HCT116 (cell line): ENCODE measurements around the gene CUBN. TPM values are rescaled to one million over a fixed set of nuclear protein-coding genes. Genes with fewer than 3 reads are reported as not detected.

ENCODE experiments used
- ATAC-seq: fragments of 200-7000 bp; cut with Tn5 transposase; 2 replicates; pipeline ENCODE4 v1.9.1; 2020; ENCODE audit warnings: mild to moderate bottlenecking, moderate library complexity
- BruUV-seq: library from RNA; stranded (reverse); fragments of 400-500 nt; replicated peaks from 2 replicates; lab custom pipeline; 2021; lab: Mats Ljungman, UMichigan
- CTCF ChIA-PET: fragments of 300-600 bp; sonication (Branson Sonifier 250); formaldehyde crosslinking; loops from one replicate; lab custom pipeline; 2021; ENCODE audit warnings: antibody characterized with exemption; lab: Charles Lee
- POLR2A ChIA-PET: fragments of 300-600, 350-600 bp; sonication (Branson Sonifier 250); formaldehyde crosslinking; loops from one replicate; lab custom pipeline; 2021; ENCODE audit warnings: antibody characterized with exemption; lab: Charles Lee
- RAD21 ChIA-PET, 2 experiments: fragments of 300-600 bp; sonication (Branson Sonifier 250); formaldehyde crosslinking; loops; one replicate each; lab custom pipeline; 2023; ENCODE audit warnings: low total read pairs in 2 of 2; ENCODE audit not compliant: uncharacterized antibody in 2 of 2, unreplicated experiment in 2 of 2, low non-redundant PET in 1 of 2; lab: Charles Lee
- DNase-seq: peaks from one replicate; pipeline ENCODE4 v3.0.0-alpha.2; 2010; ENCODE audit warnings: low read depth, low spot score
- H2AFZ ChIP-seq: fragments of 200-600 bp; shearing (Covaris generic), sonication (generic); 2 replicates; pipeline ENCODE4 v1.6.1; 2017; ENCODE audit warnings: low read depth, mixed run types, mixed read lengths, antibody characterized with exemption, low read length; ENCODE audit not compliant: poor library complexity, severe bottlenecking
- H3K27ac ChIP-seq: 2 replicates; pipeline ENCODE4 v1.5.1; 2012; ENCODE audit warnings: low read depth, low read length
- H3K27me3 ChIP-seq: fragments of 200-600 bp; sonication (generic); 2 replicates; pipeline ENCODE4 v1.6.1; 2016; ENCODE audit warnings: mixed run types, low read length, mixed read lengths; ENCODE audit not compliant: insufficient read depth
- H3K36me3 ChIP-seq, 2 experiments: fragments of 200-500 bp in 1 of 2; fragments of 200-600 bp in 1 of 2; sonication (Bioruptor generic) in 1 of 2; sonication (generic) in 1 of 2; 2 replicates each; pipeline versions ENCODE4 v1.5.1 to v1.6.1; 2014 to 2016; ENCODE audit warnings: low read length in 2 of 2, inconsistent platforms in 1 of 2, mixed read lengths in 1 of 2, mixed run types in 1 of 2; ENCODE audit not compliant: insufficient read depth in 2 of 2, control insufficient read depth in 1 of 2
- H3K4me1 ChIP-seq, 2 experiments: fragments of 200-600 bp in 1 of 2; sonication (generic) in 1 of 2; 2 replicates each; pipeline versions ENCODE4 v1.5.1 to v1.6.1; 2012 to 2017; ENCODE audit warnings: low read length in 2 of 2, inconsistent platforms in 1 of 2, mild to moderate bottlenecking in 1 of 2, mixed read lengths in 1 of 2, mixed run types in 1 of 2, moderate library complexity in 1 of 2; ENCODE audit not compliant: insufficient read depth in 2 of 2, control insufficient read depth in 1 of 2
- H3K4me2 ChIP-seq: fragments of 200-600 bp; sonication (generic); 2 replicates; pipeline ENCODE4 v1.6.1; 2017; ENCODE audit warnings: mixed run types, low read length, mixed read lengths
- H3K4me3 ChIP-seq, 2 experiments: fragments of 200-600 bp in 1 of 2; sonication (generic) in 1 of 2; replicated peaks in 1 of 2; 2 replicates each; pipeline ENCODE4 v1.5.1; 2011 to 2016; ENCODE audit warnings: low read length in 2 of 2, control low read depth in 1 of 2, low read depth in 1 of 2, mild to moderate bottlenecking in 1 of 2, mixed read lengths in 1 of 2, mixed run types in 1 of 2
- H3K79me2 ChIP-seq: fragments of 200-600 bp; sonication (generic); 2 replicates; pipeline ENCODE4 v1.6.1; 2017; ENCODE audit warnings: mild to moderate bottlenecking, mixed run types, low read length, moderate library complexity, mixed read lengths; ENCODE audit not compliant: insufficient read depth
- H3K9ac ChIP-seq: fragments of 200-600 bp; sonication (generic); 2 replicates; pipeline ENCODE4 v1.6.1; 2016; ENCODE audit warnings: low read length, mixed read lengths
- H3K9me2 ChIP-seq: fragments of 200-600 bp; sonication (generic), shearing (Covaris generic); 2 replicates; pipeline ENCODE4 v1.6.1; 2017; ENCODE audit warnings: mixed run types, mild to moderate bottlenecking, moderate library complexity; ENCODE audit not compliant: insufficient read depth
- H3K9me3 ChIP-seq, 2 experiments: fragments of 200-500 bp in 1 of 2; fragments of 200-600 bp in 1 of 2; sonication (Bioruptor generic) in 1 of 2; sonication (generic) in 1 of 2; 2 replicates each; pipeline ENCODE4 v1.6.1; 2014 to 2017; ENCODE audit warnings: low read length in 2 of 2, mixed read lengths in 2 of 2, inconsistent platforms in 1 of 2, low read depth in 1 of 2, mild to moderate bottlenecking in 1 of 2, mixed run types in 1 of 2, moderate library complexity in 1 of 2; ENCODE audit not compliant: control insufficient read depth in 1 of 2, insufficient read depth in 1 of 2
- H4K20me1 ChIP-seq: fragments of 200-600 bp; sonication (generic), shearing (Covaris generic); 2 replicates; pipeline ENCODE4 v1.6.1; 2017; ENCODE audit warnings: mixed run types, mild to moderate bottlenecking, moderate library complexity; ENCODE audit not compliant: insufficient read depth
- ATF3 ChIP-seq: IDR thresholded peaks from 2 replicates; pipeline ENCODE4 v1.6.1; 2012
- CBX3 ChIP-seq: IDR thresholded peaks from 2 replicates; pipeline ENCODE4 v1.6.1; 2012; ENCODE audit warnings: low read depth
- EGR1 ChIP-seq: IDR thresholded peaks from 2 replicates; pipeline ENCODE4 v1.6.1; 2012; ENCODE audit warnings: low read depth
- EZH2phosphoT487 ChIP-seq: fragments of 200-600 bp; IDR thresholded peaks from 2 replicates; pipeline ENCODE4 v1.6.1; 2018; ENCODE audit warnings: antibody characterized with exemption, borderline replicate concordance
- FOSL1 ChIP-seq: IDR thresholded peaks from 2 replicates; pipeline ENCODE4 v1.6.1; 2012; ENCODE audit warnings: low read depth
- POLR2A ChIP-seq: IDR thresholded peaks from 2 replicates; pipeline ENCODE4 v1.7.0; 2011; ENCODE audit warnings: borderline replicate concordance; ENCODE audit not compliant: insufficient read depth, insufficient read length; ENCODE audit errors: extremely low read depth
- POLR2AphosphoS5 ChIP-seq: IDR thresholded peaks from 2 replicates; pipeline ENCODE4 v1.6.1; 2011; ENCODE audit warnings: mild to moderate bottlenecking, low read depth, low read length, moderate library complexity
- SIN3A ChIP-seq: IDR thresholded peaks from 2 replicates; pipeline ENCODE4 v1.6.1; 2012; ENCODE audit warnings: low read depth
- SP1 ChIP-seq: IDR thresholded peaks from 2 replicates; pipeline ENCODE4 v1.6.1; 2012; ENCODE audit warnings: low read depth
- SRF ChIP-seq: IDR thresholded peaks from 2 replicates; pipeline ENCODE4 v1.6.1; 2012; ENCODE audit warnings: low read depth
- TCF7L2 ChIP-seq: IDR thresholded peaks from 2 replicates; pipeline ENCODE4 v1.7.0; 2011; ENCODE audit warnings: borderline replicate concordance, inconsistent platforms; ENCODE audit not compliant: insufficient read depth, insufficient read length; ENCODE audit errors: extremely low read depth
- YY1 ChIP-seq: IDR thresholded peaks from 2 replicates; pipeline ENCODE4 v1.6.1; 2011; ENCODE audit warnings: low read length, low read depth, moderate library complexity, mild to moderate bottlenecking; ENCODE audit not compliant: insufficient replicate concordance; ENCODE audit errors: extremely low read depth
- ZBTB33 ChIP-seq: IDR thresholded peaks from 2 replicates; pipeline ENCODE4 v1.6.1; 2011; ENCODE audit warnings: mild to moderate bottlenecking, low read length, moderate library complexity; ENCODE audit not compliant: insufficient replicate concordance; ENCODE audit errors: extremely low read depth
- ZFX ChIP-seq: fragments of 450-650 bp; IDR thresholded peaks from 2 replicates; pipeline ENCODE4 v1.6.1; 2017
- ZNF274 ChIP-seq: fragments of 200-500 bp; sonication (Bioruptor generic); IDR thresholded peaks from 2 replicates; pipeline ENCODE4 v1.6.1; 2014; ENCODE audit warnings: mild to moderate bottlenecking, low read depth, low read length, inconsistent platforms
- intact Hi-C: fragments of 100-400 bp; cut with micrococcal nuclease; formaldehyde crosslinking; loops from 2 replicates; pipeline ENCODE4 v1.10.0; 2022
- total RNA-seq: library from RNA; stranded (reverse); gene quantifications from one replicate; pipeline ENCODE4 v1.2.1, GENCODE V29; 2021; ENCODE audit not compliant: unreplicated experiment
- TF ChIP-seq, protein P1 (sequence below), 3 experiments: fragments of 200-600 bp in 1 of 3; sonication (generic) in 1 of 3; IDR thresholded peaks in 2 of 3; conservative IDR thresholded peaks in 1 of 3; 2 replicates each; pipeline ENCODE4 v1.5.1; 2012 to 2017; ENCODE audit warnings: low read depth in 2 of 3, low read length in 2 of 3, antibody characterized with exemption in 1 of 3, borderline replicate concordance in 1 of 3, control low read depth in 1 of 3, mild to moderate bottlenecking in 1 of 3, mixed read lengths in 1 of 3, mixed run types in 1 of 3, moderate library complexity in 1 of 3; ENCODE audit not compliant: insufficient read depth in 1 of 3
- TF ChIP-seq, protein P2 (sequence below): IDR thresholded peaks from 2 replicates; pipeline ENCODE4 v1.6.1; 2012
- TF ChIP-seq, protein P3 (sequence below): IDR thresholded peaks from 2 replicates; pipeline ENCODE4 v1.6.1; 2012; ENCODE audit warnings: low read depth

Gene CUBN
- total RNA-seq, 1 experiment from 2014 or later: 1.2 TPM

- TF ChIP-seq POLR2AphosphoS5: no peak
- no peak for TF ChIP-seq ZFX
- no peak for TF ChIP-seq POLR2A
- no peak for TF ChIP-seq ZBTB33
- no peak for TF ChIP-seq FOSL1
- no peak for TF ChIP-seq TCF7L2
- no peak for TF ChIP-seq EZH2phosphoT487
- TF ChIP-seq, protein P1, sequence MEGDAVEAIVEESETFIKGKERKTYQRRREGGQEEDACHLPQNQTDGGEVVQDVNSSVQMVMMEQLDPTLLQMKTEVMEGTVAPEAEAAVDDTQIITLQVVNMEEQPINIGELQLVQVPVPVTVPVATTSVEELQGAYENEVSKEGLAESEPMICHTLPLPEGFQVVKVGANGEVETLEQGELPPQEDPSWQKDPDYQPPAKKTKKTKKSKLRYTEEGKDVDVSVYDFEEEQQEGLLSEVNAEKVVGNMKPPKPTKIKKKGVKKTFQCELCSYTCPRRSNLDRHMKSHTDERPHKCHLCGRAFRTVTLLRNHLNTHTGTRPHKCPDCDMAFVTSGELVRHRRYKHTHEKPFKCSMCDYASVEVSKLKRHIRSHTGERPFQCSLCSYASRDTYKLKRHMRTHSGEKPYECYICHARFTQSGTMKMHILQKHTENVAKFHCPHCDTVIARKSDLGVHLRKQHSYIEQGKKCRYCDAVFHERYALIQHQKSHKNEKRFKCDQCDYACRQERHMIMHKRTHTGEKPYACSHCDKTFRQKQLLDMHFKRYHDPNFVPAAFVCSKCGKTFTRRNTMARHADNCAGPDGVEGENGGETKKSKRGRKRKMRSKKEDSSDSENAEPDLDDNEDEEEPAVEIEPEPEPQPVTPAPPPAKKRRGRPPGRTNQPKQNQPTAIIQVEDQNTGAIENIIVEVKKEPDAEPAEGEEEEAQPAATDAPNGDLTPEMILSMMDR (IDR thresholded peaks at IDR 0.05 in 2 of 3, conservative IDR thresholded peaks at IDR 0.05 in 1 of 3; ENCODE audit: borderline replicate concordance in 1 of 3, insufficient read depth in 1 of 3, low read depth in 2 of 3, low read length in 2 of 3): no peak
- TF ChIP-seq SP1: no peak
- TF ChIP-seq ZNF274: no peak
- TF ChIP-seq SIN3A: no peak
- no peak for TF ChIP-seq EGR1
- no peak for TF ChIP-seq YY1
- TF ChIP-seq, protein P2, sequence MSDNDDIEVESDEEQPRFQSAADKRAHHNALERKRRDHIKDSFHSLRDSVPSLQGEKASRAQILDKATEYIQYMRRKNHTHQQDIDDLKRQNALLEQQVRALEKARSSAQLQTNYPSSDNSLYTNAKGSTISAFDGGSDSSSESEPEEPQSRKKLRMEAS: no peak
- TF ChIP-seq, protein P3, sequence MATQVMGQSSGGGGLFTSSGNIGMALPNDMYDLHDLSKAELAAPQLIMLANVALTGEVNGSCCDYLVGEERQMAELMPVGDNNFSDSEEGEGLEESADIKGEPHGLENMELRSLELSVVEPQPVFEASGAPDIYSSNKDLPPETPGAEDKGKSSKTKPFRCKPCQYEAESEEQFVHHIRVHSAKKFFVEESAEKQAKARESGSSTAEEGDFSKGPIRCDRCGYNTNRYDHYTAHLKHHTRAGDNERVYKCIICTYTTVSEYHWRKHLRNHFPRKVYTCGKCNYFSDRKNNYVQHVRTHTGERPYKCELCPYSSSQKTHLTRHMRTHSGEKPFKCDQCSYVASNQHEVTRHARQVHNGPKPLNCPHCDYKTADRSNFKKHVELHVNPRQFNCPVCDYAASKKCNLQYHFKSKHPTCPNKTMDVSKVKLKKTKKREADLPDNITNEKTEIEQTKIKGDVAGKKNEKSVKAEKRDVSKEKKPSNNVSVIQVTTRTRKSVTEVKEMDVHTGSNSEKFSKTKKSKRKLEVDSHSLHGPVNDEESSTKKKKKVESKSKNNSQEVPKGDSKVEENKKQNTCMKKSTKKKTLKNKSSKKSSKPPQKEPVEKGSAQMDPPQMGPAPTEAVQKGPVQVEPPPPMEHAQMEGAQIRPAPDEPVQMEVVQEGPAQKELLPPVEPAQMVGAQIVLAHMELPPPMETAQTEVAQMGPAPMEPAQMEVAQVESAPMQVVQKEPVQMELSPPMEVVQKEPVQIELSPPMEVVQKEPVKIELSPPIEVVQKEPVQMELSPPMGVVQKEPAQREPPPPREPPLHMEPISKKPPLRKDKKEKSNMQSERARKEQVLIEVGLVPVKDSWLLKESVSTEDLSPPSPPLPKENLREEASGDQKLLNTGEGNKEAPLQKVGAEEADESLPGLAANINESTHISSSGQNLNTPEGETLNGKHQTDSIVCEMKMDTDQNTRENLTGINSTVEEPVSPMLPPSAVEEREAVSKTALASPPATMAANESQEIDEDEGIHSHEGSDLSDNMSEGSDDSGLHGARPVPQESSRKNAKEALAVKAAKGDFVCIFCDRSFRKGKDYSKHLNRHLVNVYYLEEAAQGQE: no peak
- no peak for TF ChIP-seq CBX3
- TF ChIP-seq SRF: no peak
- TF ChIP-seq ATF3: no peak
- TF ChIP-seq, all 23 proteins: peak for 0
- CTCF ChIA-PET: no interaction called here
- H4K20me1 ChIP-seq: no peaks in the 10 kb centered on the region
- H3K79me2 ChIP-seq: no peaks in the 10 kb centered on the region
- H3K36me3 ChIP-seq: no peaks in the 10 kb centered on the region
- no TSS peak for BruUV-seq
- H3K9me3 ChIP-seq: no peaks in the 10 kb centered on the region
- no peak overlapping the region for H3K4me2 ChIP-seq
- H2AFZ ChIP-seq: no peak overlapping the region
- no peaks in the 10 kb centered on the region for H3K27me3 ChIP-seq
- no peak overlapping the region for H3K27ac ChIP-seq
- H3K9ac ChIP-seq: no peak overlapping the region
- no peak overlapping the region for H3K4me3 ChIP-seq
- no peaks in the 10 kb centered on the region for H3K9me2 ChIP-seq
- RAD21 ChIA-PET: no interaction called here
- H3K4me1 ChIP-seq: no peaks in the 10 kb centered on the region
- intact Hi-C loops: no loop called here
- POLR2A ChIA-PET: no interaction called here
- ATAC-seq (no peak), DNase-seq (no peak)
Observed at GRCh38 chr10:17161775-17162174, 32.2 kb upstream of the CUBN start.
